Measurements from ENCODE around the gene APBA3. TPM values are rescaled to one million over a fixed set of nuclear protein-coding genes. Genes with fewer than 3 reads are reported as not detected.

APBA3 gene
- total RNA-seq, 1 experiment from 2014 or later, result 19.6 TPM

DNA sequence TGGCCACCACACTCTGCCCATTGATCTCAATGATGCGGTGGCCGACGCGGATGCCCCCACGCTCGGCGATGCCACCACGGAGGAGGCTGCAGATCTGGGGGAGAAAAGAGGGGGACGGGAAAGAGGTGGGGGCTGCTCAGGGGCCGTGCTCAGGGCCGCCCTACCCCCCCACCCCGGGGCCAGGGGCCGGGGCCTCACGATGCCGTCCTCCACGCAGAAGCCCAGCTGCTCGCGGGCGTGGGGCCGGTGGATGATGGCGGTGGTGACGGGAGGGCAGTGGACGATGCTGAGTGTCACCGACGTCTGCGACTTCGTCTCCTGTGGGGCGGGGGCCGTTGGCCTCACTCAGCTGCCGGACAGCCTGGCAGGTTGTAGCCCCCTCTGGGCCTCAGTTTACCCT, 10.3 kb downstream of the APBA3 start:
- Mint-ChIP-seq H3K9me3 (ENCODE audit: low read depth, unreplicated experiment) (no peaks in the 10 kb centered on the region), H3K4me3 (ENCODE audit: low read depth, unreplicated experiment) (no peak overlapping the region), H3K4me1 (ENCODE audit: low read depth, unreplicated experiment) (no peaks in the 10 kb centered on the region), H3K36me3 (ENCODE audit: insufficient read depth, unreplicated experiment) (peaks cover 53% of the 10 kb centered on the region), H3K27ac (ENCODE audit: unreplicated experiment) (no peak overlapping the region), H3K27me3 (ENCODE audit: unreplicated experiment) (no peaks in the 10 kb centered on the region)
- TF ChIP-seq, protein P1, sequence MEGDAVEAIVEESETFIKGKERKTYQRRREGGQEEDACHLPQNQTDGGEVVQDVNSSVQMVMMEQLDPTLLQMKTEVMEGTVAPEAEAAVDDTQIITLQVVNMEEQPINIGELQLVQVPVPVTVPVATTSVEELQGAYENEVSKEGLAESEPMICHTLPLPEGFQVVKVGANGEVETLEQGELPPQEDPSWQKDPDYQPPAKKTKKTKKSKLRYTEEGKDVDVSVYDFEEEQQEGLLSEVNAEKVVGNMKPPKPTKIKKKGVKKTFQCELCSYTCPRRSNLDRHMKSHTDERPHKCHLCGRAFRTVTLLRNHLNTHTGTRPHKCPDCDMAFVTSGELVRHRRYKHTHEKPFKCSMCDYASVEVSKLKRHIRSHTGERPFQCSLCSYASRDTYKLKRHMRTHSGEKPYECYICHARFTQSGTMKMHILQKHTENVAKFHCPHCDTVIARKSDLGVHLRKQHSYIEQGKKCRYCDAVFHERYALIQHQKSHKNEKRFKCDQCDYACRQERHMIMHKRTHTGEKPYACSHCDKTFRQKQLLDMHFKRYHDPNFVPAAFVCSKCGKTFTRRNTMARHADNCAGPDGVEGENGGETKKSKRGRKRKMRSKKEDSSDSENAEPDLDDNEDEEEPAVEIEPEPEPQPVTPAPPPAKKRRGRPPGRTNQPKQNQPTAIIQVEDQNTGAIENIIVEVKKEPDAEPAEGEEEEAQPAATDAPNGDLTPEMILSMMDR (IDR thresholded peaks at IDR 0.05; ENCODE audit: unreplicated experiment), result no peak
- DNase-seq, result no peak
- CTCF ChIA-PET, result no interaction called here
- intact Hi-C loops (cut with micrococcal nuclease; ENCODE audit: unreplicated experiment), result no loop called here
- no TSS peak for BruUV-seq (replicated peaks)

DNA sequence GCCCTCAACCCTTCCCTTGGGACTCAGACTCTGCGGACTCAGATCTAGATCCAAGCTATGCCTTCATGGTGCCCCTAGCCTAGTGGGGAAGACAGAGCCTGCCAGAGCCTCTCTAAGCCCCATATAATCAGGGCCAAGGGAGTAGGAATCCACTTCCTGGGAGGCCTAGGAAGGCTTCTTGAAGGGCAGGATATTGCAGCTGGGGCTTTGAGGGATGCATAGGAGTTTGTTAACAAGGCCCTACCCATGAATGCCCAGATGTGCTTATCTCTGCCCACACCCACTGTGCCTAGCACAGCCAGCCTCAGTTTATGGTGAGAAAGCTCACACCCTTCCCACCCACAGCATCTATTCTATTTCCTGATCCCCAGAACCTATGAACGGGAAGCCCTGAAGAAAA, 11.3 kb downstream of the APBA3 start:
- TF ChIP-seq, protein P1 (IDR thresholded peaks at IDR 0.05; ENCODE audit: unreplicated experiment), result no peak
- no peaks in the 10 kb centered on the region for H3K4me1 Mint-ChIP-seq (ENCODE audit: low read depth, unreplicated experiment)
- intact Hi-C loops (cut with micrococcal nuclease; ENCODE audit: unreplicated experiment), result no loop called here
- no peak for DNase-seq
- H3K27me3 Mint-ChIP-seq (ENCODE audit: unreplicated experiment), result no peaks in the 10 kb centered on the region
- peaks cover 50% of the 10 kb centered on the region for H3K36me3 Mint-ChIP-seq (ENCODE audit: insufficient read depth, unreplicated experiment)
- H3K9me3 Mint-ChIP-seq (ENCODE audit: low read depth, unreplicated experiment), result no peaks in the 10 kb centered on the region
- CTCF ChIA-PET, result no interaction called here
- no peak overlapping the region for H3K27ac Mint-ChIP-seq (ENCODE audit: unreplicated experiment)
- BruUV-seq (replicated peaks), result no TSS peak
- no peak overlapping the region for H3K4me3 Mint-ChIP-seq (ENCODE audit: low read depth, unreplicated experiment)

DNA sequence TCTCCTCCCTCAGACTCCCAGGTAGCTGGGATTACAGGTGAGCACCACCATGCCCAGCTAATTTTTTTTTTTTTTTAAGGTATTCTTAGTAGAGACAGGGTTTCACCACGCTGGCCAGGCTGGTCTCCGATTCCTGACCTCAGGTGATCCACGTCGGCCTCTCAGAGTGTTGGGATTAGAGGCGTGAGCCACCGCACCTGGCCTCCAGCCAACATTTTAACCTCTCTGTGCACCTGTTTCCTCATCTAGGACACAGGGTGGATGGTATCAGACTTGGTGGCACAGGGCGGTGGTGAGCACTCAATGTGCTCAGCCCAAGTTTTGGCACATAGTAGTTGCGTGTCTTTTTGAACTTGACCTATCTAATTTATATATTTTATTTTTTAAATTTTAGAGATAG, 12.5 kb downstream of the APBA3 start:
- Mint-ChIP-seq H3K4me3 (ENCODE audit: low read depth, unreplicated experiment) (no peak overlapping the region), H3K27me3 (ENCODE audit: unreplicated experiment) (no peaks in the 10 kb centered on the region), H3K9me3 (ENCODE audit: low read depth, unreplicated experiment) (no peaks in the 10 kb centered on the region), H3K4me1 (ENCODE audit: low read depth, unreplicated experiment) (no peaks in the 10 kb centered on the region), H3K27ac (ENCODE audit: unreplicated experiment) (no peak overlapping the region), H3K36me3 (ENCODE audit: insufficient read depth, unreplicated experiment) (peaks cover 46% of the 10 kb centered on the region)
- DNase-seq, result no peak
- intact Hi-C loops (cut with micrococcal nuclease; ENCODE audit: unreplicated experiment), result no loop called here
- TF ChIP-seq, protein P1 (IDR thresholded peaks at IDR 0.05; ENCODE audit: unreplicated experiment), result no peak
- no TSS peak for BruUV-seq (replicated peaks)
- CTCF ChIA-PET, result interaction anchor here (0.6 kb wide), 1 partner anchor 261 kb away, joined by 3 read pairs; no protein-coding TSS in a partner anchor

DNA sequence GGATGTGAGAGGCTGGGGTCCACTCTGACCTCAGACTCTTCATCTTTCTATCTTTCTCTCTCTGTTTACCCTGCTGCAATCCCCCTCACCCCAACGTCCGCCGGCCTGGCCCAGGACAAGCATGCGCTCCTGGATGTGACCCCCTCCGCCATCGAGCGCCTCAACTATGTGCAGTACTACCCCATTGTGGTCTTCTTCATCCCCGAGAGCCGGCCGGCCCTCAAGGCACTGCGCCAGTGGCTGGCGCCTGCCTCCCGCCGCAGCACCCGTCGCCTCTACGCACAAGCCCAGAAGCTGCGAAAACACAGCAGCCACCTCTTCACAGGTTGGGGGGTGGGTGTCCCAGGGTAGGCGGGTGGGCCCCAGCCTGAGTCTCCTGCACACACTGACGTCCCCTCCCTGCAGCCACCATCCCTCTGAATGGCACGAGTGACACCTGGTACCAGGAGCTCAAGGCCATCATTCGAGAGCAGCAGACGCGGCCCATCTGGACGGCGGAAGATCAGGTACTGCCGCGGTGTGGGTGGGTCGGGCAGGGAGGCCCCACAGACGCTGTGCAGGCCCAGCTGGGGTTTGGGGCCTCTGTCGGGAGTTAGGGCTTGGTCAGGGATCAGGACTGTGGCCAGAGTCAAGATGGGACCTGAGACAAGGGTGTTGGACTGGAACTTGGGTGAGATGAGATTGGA, 15.0 kb downstream of the APBA3 start:
- peaks cover 50% of the 10 kb centered on the region for H3K36me3 Mint-ChIP-seq (ENCODE audit: insufficient read depth, unreplicated experiment)
- CTCF ChIA-PET, result no interaction called here
- H3K27ac Mint-ChIP-seq (ENCODE audit: unreplicated experiment), result no peak overlapping the region
- no peaks in the 10 kb centered on the region for H3K4me1 Mint-ChIP-seq (ENCODE audit: low read depth, unreplicated experiment)
- BruUV-seq (replicated peaks), result no TSS peak
- H3K27me3 Mint-ChIP-seq (ENCODE audit: unreplicated experiment), result no peaks in the 10 kb centered on the region
- TF ChIP-seq, protein P1 (IDR thresholded peaks at IDR 0.05; ENCODE audit: unreplicated experiment), result no peak
- H3K9me3 Mint-ChIP-seq (ENCODE audit: low read depth, unreplicated experiment), result no peaks in the 10 kb centered on the region
- H3K4me3 Mint-ChIP-seq (ENCODE audit: low read depth, unreplicated experiment), result no peak overlapping the region
- intact Hi-C loops (cut with micrococcal nuclease; ENCODE audit: unreplicated experiment), result no loop called here
- DNase-seq, result no peak
